Measurements from ENCODE around the gene BCAS1.

The BCAS1 gene

GRCh38 chr20:54075322-54075721, 4.9 kb upstream of the BCAS1 start:
- no peak for DNase-seq

DNA sequence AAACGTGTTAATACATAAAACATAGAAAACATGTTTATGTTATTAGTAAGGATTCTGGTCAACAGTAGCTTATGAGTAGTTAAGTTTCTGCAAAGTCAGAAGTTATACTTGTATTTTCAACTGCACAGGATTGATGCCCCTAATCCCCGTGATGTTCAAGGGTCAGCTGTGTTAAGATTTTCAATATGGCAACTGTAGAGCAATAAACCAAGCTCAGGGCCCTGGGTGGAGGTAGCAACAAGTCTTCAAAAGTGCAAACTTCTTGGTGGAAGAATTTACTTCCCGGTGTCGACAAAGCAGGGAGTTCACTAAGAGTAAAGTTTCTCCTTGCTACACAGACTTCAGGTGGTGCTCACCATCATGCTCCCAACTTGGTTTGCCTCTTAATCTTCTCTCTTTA, 4.1 kb upstream of the BCAS1 start:
- DNase-seq: no peak

DNA sequence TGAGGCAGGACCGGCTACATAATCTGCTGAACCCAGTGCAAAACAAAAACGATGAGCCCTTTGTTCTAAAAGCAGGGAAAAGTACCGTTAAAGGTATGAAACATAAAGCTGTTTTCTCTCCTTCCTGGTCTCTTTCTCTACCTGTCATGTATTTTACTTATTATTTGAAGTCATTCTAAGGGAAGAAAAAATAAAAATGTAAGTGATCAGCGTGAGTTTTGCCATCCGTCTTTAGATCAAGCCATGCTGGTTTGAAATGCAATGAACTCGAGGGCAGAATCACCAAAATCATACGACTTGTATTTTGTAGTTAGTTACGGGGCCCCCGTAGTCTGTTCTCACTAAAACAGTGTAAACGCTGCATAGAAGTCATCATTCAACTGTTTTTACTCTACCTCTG, 2.9 kb upstream of the BCAS1 start:
- no peak for DNase-seq

DNA sequence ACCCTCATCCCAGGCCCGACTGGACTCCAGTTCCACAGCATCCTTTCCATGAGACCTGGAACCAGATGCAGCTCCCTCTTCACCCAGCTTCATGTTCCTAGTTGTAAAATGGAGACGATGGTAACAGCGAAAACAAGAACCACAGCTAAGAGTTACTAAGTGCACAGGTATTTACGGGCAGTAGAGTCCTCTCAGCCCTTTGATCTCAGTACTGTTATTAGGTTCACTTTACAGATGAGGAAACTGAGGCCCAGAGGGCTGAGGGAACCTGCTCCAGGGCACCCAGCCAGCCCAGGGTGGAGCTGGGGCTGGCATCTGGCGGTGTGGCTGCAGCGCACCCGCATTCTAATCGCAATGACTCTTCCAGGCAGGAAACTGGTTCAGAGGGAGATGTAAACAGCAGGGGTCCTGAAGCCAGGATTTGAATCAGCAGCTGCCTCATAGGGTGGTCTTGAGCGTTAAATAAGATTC, 858 bp downstream of the BCAS1 start:
- no peak for DNase-seq

DNA sequence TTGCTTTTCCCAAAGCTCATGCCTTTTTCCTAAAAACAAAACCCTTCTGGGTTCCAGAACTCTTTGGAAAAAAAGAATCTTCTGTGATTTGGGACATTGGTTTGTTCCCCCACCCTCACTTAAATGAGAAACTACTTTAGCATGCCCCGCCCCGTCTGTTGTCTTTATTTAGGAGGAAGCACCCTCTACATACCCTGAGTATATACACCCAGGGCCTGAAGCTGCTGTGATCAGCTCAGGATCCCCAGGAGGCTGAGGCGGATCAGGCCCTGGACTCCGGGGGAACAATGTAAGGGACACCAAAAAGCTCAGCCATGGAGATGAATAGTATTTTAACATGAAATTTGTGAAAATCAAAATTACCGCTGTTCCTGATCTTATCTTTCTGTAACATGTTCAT, 1.4 kb downstream of the BCAS1 start:
- DNase-seq: no peak

- DNase-seq: no peak
Observed at GRCh38 chr20:54068495-54068894, 1.9 kb downstream of the BCAS1 start.

GRCh38 chr20:54067606-54068174, 2.7 kb downstream of the BCAS1 start:
- DNase-seq: no peak

DNA sequence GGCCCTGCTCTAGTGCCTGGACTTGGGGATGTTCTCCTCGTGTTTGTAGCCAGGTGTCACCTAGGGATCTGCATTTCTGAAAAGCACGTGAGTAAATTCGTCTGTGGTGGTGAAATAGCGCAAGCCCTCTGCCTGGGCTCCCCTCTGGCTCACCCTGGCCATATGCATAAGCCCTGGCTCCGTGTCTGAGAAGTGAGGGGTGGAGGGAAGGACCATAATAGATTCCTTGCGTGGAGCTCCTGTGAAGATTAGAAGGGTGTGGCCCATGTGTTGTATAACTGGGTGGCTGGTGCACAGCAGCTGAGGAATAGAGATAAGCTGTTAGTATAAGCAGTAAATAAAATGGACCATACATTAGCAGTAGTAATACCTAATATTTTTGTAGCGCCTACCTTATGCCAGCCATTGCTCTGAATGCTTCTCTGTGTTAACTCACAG, 4.8 kb downstream of the BCAS1 start:
- no peak for DNase-seq

GRCh38 chr20:54064939-54065338, 5.5 kb downstream of the BCAS1 start:
- DNase-seq: no peak

DNA sequence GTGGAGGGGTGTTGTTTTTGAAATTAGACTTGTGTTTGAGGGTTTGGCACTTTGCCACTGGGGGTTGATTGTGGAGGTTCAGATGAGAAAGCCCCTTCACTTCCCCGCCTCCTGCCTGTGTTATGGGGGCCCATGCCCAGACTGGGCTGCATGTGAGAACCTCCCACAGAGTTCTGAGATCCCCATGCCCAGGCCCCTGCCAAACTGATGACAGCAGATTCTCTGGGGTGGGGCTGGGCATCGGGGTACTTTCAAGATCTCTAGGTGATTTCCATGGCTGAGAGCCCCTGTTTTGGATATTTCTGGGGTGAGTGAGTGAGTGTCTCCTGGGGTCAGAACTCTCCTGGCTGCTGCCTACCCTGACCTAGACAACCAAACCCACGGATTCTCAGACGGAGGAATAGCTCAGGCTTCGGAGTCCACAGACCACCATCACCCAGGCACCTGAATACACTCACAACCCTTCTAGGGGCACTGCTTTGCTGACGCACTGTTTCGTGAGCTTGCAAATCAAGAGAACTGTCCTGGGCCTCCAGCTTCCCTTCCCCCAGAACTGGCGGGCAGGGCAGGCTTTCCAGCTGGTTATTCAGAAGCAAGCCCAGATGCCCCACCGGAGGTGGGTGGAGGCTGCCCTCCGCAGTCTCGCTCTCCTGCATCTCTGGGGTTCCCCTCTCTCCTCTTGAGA, 6.3 kb downstream of the BCAS1 start:
- DNase-seq: no peak

DNA sequence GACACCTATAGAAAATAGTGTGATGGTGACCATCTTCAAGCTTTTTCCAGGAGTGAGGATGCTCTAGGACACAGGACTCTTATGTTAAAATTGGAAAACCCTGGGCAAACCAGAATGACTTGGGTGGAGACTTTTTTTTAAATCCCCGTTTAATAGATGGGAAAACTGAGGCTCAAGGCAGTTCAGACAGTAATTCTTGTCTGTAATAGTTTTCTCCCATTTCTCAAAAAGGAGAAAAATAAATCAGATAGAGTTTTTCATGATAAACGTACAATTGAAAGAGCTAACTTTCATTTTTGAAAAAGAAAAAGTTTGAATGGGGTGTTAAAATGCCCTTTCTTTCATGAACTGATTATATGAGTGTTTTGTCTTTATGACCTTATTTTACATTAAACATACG, 6.8 kb downstream of the BCAS1 start:
- DNase-seq: no peak

DNA sequence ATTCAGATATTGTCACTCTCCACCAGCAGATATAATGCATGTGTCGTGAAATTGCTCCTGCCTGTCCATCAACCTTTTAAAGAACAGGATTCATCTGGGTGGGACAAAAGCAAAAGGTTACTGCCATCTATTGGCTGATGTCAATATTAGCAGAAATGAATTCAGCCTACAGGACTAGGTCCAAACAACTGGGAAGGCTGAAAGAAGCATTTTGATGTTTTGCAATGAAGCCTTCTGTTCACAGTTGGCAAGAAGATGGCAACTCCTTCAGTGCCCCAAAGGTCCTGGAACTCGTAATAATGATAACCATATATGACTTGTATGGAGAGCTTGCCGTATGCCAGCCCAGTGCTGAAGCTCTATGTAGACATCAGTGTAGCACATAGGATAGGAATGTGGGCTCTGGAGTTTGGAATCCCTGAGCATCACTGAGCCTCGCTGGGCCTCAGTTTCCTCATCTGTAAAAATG, 7.5 kb downstream of the BCAS1 start:
- peak; percentile 7 for DNase-seq

DNA sequence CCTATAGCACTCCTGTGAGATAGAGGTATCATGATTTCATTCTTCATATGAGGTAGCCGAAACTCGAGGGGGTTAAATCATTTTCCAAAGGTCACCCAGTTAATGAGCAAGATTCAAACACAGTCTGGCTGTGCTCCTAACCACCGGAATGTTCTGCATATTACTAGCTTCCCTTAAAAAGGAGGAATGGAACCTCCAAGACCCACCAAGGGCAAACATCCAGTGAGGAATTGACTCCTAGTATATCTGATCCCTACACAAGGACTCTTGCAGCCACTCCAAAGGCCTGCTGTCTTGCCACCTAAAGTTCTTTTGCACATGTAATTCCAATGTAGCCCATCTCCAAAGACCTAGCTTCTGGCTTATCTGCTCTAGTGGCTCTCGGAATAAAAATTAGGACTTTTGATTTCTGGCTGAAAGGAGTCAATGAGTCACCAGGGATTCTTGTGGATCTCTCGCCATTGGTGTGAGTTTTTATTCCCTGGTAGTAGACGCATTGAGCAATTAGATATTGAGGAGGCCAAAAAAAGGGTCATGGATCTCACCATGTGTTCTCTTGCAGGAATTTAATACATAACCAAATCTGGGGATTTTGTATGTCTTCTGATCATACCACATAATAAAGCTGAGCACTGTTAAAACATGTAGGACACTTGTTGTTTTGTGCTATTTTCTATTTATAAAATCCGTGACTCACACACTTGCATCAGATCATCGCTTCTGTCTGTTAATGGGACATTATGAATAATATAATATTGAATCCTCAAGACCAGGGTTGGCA, 9.1 kb downstream of the BCAS1 start:
- no peak for DNase-seq

DNA sequence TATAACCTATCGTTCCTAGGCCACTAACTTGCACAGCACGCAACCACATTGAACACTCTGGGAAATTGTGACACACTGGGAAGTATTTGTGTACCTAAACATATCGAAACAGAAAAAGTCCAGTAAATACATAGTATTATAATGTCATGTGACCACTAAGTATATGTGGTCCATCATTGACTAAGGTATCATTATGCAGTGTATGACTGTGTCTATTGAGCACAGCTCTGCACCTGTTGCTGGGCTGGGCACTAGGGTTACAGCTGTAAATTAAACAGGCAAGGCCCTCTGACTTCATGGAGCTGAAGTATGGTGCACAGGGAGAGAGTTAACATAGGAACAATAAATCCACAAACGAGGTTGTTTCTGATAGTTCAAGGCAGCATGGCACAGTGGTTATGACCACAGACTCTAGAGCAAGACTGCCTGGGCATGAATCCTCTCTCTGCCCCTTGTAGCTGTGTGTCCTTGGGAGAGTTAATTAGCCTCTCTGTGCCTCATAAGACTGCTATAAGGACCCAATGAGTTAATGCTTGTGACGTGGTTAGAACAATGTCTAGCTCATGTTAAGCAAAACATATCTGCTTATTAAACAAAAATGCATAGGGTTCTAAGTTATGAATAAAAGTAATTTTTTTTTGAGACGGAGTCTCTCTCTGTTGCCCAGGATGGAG, 10.6 kb downstream of the BCAS1 start:
- DNase-seq: no peak

GRCh38 chr20:54058420-54059139, 11.8 kb downstream of the BCAS1 start:
- DNase-seq: no peak

DNA sequence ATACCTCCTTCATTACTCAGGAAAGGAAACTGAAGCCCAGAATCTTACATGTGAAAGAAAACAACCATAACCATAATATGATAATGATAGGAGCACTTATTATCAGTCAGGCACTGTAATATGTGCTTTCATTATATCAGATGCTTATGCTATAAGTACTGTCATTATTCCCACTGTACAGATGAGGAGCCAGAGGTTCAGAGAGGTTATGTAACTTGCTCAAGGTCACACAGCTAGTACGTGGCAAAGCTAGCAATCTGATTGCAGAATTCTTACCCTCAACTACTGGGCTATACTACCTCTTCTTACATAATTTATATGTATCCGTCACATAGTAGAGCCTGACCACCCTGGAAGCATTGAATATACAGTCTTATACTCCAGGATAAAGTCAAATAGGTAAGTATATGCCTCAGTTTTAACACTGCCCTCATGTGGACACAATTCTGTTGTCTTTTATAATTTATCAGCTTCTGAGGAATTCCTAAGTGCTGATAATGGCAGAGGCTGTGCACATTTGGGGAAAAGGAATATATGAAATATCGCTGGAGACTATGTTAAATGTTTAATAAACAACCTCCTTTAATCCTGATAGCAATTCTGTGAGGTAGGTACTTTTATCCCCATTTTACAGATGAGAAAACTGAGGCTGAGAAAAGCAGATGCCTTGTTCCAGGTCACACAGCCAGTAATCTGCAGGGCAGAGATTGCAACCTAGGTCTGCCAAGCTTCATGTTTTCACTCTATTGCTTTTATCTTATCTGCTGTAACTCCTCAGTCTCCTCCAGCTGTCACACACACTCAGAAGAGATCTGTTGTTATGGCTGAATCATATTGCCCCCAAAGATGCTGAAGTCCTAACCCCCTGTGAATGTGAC, 13.4 kb downstream of the BCAS1 start:
- DNase-seq: no peak

DNA sequence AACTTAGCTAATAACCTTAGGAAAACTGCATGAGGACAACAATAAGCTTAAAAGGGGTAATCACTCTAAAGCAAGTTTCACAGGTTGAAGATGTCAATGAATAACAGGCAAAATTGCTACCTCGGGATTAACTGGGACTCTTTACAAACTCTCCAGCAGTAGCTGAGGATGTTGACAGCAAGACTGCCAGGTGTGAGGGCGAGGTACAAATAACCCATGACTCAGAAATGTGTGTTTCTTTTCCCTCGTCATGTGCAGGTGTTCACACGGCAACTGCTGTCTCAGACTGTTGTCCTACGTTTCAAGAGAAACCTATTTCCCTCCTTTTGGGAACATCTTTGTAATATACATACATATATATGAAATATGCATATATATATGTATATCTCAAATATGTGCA, 15.9 kb downstream of the BCAS1 start:
- DNase-seq: no peak

DNA sequence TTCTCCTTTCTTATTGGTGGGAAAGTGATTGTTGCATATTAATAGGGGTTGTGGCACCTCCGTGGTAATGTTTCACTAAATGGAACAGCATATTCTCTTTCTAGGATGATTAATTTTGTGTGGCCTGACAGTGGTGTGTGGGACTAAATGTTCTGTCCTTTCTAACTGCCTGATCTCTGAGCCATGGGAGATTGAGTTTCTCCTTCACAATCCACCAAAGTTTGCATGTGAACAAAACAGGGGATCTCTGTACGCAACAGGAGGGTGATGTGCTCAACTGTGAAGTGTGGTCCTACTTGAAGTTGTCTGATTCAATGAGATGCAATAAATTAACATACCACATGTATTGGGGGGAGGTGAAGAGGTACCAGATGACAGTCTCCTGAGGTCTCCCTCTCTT, 19.3 kb downstream of the BCAS1 start:
- DNase-seq: no peak

DNA sequence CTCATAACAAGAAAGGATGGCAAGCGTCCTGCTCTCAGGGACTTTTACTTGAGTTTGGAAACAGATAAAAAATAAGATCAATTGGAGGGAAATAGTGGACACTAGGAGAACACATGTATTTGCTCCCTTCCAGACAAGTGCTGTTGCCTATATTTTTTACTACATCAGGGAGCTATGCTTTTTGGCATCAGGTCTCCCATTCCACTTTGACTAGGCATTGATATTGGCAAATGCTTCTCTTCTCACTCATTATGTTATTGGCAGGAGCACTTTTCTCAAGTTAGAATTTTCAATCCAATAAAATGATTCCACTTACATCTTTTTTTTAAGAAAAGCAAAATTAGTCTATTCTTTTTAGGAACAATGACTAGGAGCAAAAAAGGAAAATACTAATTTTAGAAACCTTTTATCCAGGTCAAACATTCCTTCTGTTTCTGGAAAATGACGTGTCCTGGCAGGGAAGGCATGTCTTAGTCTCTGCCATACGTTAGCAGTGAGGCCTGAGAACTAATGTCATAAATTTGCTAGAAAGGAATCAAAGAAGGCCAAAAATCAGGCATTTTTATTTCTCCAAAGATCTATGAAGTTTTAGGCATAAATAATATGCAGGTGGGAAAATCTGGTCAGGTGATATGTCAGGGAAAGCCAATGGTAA, 21.4 kb downstream of the BCAS1 start:
- DNase-seq: no peak

- no peak for DNase-seq
Observed at GRCh38 chr20:54048481-54048880, 21.9 kb downstream of the BCAS1 start.

- no peak for DNase-seq
Observed at GRCh38 chr20:54047720-54048119, 22.7 kb downstream of the BCAS1 start.
